Testis (tissue), 2 donors: ENCODE results near the gene ASIC2.

Experiments
- POLR2A ChIP-seq: fragments of 450-650 bp; IDR thresholded peaks from one replicate; pipeline ENCODE4 v1.6.1; 2017; ENCODE audit warnings: antibody characterized with exemption, mild to moderate bottlenecking, moderate library complexity
- TF ChIP-seq, protein P1 (sequence below), 3 experiments: fragments of 450-650 bp in 2 of 3; fragments of 200-600 bp in 1 of 3; sonication (generic) in 1 of 3; IDR thresholded peaks; one replicate each; pipeline ENCODE4 v1.5.1; 2016 to 2019; ENCODE audit warnings: antibody characterized with exemption in 3 of 3, mild to moderate bottlenecking in 2 of 3, moderate library complexity in 1 of 3

DNA sequence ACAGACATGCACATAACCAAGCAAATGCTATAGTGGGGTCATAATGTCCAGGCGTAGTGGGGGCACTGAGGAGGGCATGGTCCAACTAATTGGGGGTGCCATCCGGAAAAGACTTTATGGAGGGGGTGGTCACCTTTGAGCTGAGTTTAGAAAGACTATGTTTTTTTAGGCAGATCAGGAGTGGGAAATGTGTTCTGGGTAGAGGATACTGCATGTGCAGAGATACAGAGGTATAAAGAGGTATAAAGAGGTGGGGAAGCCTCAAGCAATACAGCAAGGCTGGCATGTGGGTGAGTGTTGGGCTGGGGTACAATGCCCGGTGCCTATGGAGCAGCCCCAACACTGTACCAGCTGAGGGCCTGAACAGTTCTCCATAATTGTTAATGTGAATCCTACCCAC lies 248.3 kb downstream of the ASIC2 start:
- TF ChIP-seq POLR2A: no peak
- TF ChIP-seq, protein P1, sequence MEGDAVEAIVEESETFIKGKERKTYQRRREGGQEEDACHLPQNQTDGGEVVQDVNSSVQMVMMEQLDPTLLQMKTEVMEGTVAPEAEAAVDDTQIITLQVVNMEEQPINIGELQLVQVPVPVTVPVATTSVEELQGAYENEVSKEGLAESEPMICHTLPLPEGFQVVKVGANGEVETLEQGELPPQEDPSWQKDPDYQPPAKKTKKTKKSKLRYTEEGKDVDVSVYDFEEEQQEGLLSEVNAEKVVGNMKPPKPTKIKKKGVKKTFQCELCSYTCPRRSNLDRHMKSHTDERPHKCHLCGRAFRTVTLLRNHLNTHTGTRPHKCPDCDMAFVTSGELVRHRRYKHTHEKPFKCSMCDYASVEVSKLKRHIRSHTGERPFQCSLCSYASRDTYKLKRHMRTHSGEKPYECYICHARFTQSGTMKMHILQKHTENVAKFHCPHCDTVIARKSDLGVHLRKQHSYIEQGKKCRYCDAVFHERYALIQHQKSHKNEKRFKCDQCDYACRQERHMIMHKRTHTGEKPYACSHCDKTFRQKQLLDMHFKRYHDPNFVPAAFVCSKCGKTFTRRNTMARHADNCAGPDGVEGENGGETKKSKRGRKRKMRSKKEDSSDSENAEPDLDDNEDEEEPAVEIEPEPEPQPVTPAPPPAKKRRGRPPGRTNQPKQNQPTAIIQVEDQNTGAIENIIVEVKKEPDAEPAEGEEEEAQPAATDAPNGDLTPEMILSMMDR (IDR thresholded peaks at IDR 0.05): no peak
